ENCODE data around the gene RPLP1. TPM values are rescaled to one million over a fixed set of nuclear protein-coding genes. Genes with fewer than 3 reads are reported as not detected.
A peak's percentile ranks its signal among the peaks of the same experiment; 100 is the strongest.

The RPLP1 gene
- total RNA-seq, 4 donors from 2014 or later: 623 to 1,424 (median 1,017) TPM

- Histone ChIP-seq H3K27me3 (no peaks in the 10 kb centered on the region), H3K9me3 (no peaks in the 10 kb centered on the region), H3K36me3 (no peaks in the 10 kb centered on the region), H3K4me3 (no peak overlapping the region), H3K4me1 (peaks cover 11% of the 10 kb centered on the region), H3K27ac (no peak overlapping the region)
- DNase-seq (ENCODE audit: low spot score in 2 of 2): peak in 1 of 2 donors; percentile 7
- WGBS: 89% methylated on average over 5 of the region's 5 CpGs
- TF ChIP-seq POLR2A (IDR thresholded peaks at IDR 0.05) (no peak), EP300 (IDR thresholded peaks at IDR 0.05) (no peak), CTCF (IDR thresholded peaks at IDR 0.05) (no peak), POLR2AphosphoS5 (IDR thresholded peaks at IDR 0.05) (no peak)
Measured at GRCh38 chr15:69472046-69472445, 19.4 kb downstream of the RPLP1 start.

GRCh38 chr15:69472562-69472961 is 19.9 kb downstream of the RPLP1 start:
- TF ChIP-seq EP300 (IDR thresholded peaks at IDR 0.05) (no peak), CTCF (IDR thresholded peaks at IDR 0.05) (no peak), POLR2A (IDR thresholded peaks at IDR 0.05) (no peak), POLR2AphosphoS5 (IDR thresholded peaks at IDR 0.05) (no peak)
- no peaks in the 10 kb centered on the region for H3K36me3 ChIP-seq
- peak in 1 of 2 donors; percentile 14 for DNase-seq (ENCODE audit: low spot score in 2 of 2)

GRCh38 chr15:69474291-69474690 is 21.7 kb downstream of the RPLP1 start:
- Histone ChIP-seq H3K27ac (no peak overlapping the region), H3K4me3 (no peak overlapping the region), H3K9me3 (no peaks in the 10 kb centered on the region), H3K4me1 (no peaks in the 10 kb centered on the region), H3K27me3 (no peaks in the 10 kb centered on the region), H3K36me3 (no peaks in the 10 kb centered on the region)
- DNase-seq (ENCODE audit: low spot score in 2 of 2): peak in 1 of 2 donors; percentile 14
- 76% methylated on average over 5 of the region's 5 CpGs for WGBS
- no peak for TF ChIP-seq POLR2AphosphoS5 (IDR thresholded peaks at IDR 0.05)
- TF ChIP-seq POLR2A (IDR thresholded peaks at IDR 0.05): no peak
- no peak for TF ChIP-seq CTCF (IDR thresholded peaks at IDR 0.05)
- TF ChIP-seq EP300 (IDR thresholded peaks at IDR 0.05): no peak

More at GRCh38 chr15:69472562-69472961, 19.9 kb downstream of the RPLP1 start:
- no peak overlapping the region for H3K27ac ChIP-seq
- peaks cover 11% of the 10 kb centered on the region for H3K4me1 ChIP-seq
- H3K9me3 ChIP-seq: no peaks in the 10 kb centered on the region
- no peak overlapping the region for H3K4me3 ChIP-seq
- no peaks in the 10 kb centered on the region for H3K27me3 ChIP-seq
- 82% methylated on average over 6 of the region's 6 CpGs for WGBS

GRCh38 chr15:69474846-69475455 is 22.3 kb downstream of the RPLP1 start:
- Histone ChIP-seq H3K27ac (no peak overlapping the region), H3K9me3 (no peaks in the 10 kb centered on the region), H3K4me1 (no peaks in the 10 kb centered on the region), H3K27me3 (no peaks in the 10 kb centered on the region), H3K4me3 (no peak overlapping the region), H3K36me3 (no peaks in the 10 kb centered on the region)
- TF ChIP-seq POLR2A (IDR thresholded peaks at IDR 0.05): no peak
- TF ChIP-seq CTCF (IDR thresholded peaks at IDR 0.05): no peak
- no peak for TF ChIP-seq POLR2AphosphoS5 (IDR thresholded peaks at IDR 0.05)
- TF ChIP-seq EP300 (IDR thresholded peaks at IDR 0.05): no peak
- WGBS: 79% methylated on average over 7 of the region's 7 CpGs
- peak in 1 of 2 donors; percentile 47 for DNase-seq (ENCODE audit: low spot score in 2 of 2)

- H3K9me3 ChIP-seq: no peaks in the 10 kb centered on the region
- TF ChIP-seq EP300 (IDR thresholded peaks at IDR 0.05) (no peak), CTCF (IDR thresholded peaks at IDR 0.05) (peak; percentile 94 to 95)
- H3K4me3 ChIP-seq: no peak overlapping the region
- H3K27me3 ChIP-seq: no peaks in the 10 kb centered on the region
- H3K36me3 ChIP-seq: no peaks in the 10 kb centered on the region
- DNase-seq (ENCODE audit: low spot score in 2 of 2): peak; percentile 85 to 88
- 37% methylated on average over 8 of the region's 8 CpGs for WGBS
- H3K27ac ChIP-seq: no peak overlapping the region
- no peaks in the 10 kb centered on the region for H3K4me1 ChIP-seq
Measured at GRCh38 chr15:69475769-69476358, 23.2 kb downstream of the RPLP1 start.
